HG03575 (cell line): ENCODE measurements around the gene FAM20C.

ENCODE experiments used
- ATAC-seq: cut with Tn5 transposase; IDR thresholded peaks from one replicate; pipeline ENCODE4 v1.9.1; 2021; ENCODE audit not compliant: unreplicated experiment, insufficient number of reproducible peaks, low FRiP score; ENCODE audit errors: extremely low read depth

FAM20C gene

DNA sequence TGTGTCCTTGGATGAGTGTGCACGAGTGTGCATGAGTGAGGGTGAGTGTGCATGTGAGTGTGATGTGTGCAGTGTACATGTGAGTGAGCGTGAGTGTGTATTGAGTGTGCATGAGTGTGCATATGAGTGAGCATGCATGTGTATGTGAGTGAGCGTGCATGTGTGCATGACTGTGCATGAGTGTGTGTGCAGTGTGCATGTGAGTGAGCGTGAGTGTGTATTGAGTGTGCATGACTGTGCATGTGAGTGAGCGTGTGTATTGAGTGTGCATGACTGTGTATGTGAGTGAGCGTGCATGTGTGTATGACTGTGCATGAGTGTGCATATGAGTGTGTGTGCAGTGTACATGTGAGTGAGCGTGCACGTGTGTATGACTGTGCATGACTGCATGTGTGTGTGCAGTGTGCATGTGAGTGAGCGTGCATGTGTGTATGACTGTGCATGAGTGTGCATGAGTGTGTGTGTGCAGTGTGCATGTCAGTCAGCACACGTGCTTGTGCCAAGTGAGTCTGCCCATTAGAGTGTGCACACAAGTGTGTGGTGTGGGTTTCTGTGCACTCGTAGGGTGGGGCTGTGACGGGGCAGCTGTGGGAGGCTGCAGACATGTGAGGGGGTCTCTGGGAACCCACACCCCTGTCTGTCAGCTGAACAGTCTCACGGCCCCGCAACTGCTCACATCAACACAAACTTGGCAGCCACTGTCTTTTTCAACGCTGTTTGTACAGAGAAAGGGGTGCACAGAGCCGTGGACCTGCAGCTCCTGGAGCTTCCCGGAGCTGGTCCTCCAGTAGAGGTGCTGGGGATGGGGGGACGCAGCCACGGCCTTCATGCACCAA is 112.4 kb downstream of the FAM20C start:
- ATAC-seq, result no peak

DNA sequence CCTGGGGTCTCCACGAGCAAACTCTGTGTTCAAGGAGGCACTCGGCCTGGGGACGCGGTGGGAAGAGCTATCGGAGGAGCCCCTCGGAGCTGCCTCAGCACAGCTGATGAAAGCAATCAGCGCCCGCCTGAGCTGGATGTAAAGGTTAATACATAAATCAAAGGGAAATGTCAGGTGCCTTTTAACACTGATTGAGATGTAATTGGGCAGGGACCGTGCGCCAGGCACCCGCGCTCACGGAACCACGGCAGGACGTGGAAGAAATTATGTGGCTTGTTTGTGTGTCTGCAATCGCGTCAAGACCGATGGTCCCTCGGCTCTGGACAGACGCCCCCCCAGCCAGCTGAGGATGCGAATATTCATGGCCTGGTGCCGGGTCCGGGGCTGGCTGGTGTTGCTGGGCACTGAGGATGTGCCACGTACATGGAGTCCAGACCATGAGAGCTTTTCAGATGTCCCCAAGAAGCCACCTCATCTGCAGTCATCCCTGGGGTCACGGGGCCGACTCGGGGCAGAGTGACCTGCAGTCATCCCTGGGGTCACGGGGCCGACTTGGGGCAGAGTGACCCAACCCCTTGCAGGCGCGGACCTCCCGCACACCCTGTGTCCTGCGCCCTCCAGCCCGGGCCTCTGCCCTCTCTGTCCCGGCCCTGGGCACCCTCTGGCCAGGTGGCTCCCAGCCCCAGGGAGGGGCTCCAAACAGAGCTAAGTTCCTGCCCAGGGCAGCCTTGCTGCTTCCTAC is 113.2 kb downstream of the FAM20C start:
- ATAC-seq, result no peak

DNA sequence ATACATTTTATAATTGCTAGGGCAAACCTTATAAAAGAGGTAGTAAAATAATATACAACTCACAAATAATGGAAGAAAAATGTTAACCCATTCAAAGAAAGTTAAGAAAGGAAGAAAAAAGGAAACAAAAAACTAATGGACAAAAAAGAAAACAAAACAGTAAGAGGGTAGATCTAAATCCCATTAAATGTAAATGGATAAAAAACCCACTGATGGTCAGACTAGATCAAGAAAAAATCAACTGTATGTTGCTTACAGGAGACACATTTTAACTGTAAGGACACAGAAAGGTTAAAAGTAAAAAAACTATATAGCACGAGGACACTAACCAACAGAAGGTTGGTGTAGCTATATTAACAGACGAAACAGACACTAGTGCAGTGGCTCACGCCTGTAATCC is 115.6 kb downstream of the FAM20C start:
- ATAC-seq, result no peak

DNA sequence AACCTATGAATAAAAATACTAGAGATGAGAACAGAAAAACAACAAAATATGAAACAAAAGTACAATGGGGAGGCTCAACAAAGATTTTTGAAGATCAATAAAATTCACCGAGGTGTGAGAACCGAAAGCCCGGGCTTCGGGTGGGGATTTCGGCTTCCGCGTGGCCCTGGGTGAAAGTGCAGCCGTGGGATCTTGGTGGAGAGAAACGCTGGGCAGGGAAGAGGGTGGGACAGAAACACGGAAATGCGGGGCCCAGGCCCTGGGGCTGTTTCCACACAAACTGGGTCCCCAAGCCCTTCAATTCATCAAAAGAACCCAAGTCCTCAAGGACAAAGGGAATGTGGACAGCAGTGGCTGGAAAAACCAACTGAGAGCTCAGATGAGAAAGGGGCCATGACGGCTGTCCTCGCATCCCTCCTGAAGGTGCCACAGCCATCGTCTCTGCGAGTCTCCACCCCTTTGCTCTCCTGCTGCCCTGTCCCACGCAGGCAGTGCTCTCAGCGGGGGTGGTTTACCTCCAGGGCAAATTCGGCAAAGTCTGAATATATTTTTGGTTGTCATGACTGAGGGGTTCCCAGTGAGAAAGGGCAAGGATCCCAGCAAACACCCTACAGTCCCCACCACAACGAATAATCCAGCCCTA is 117.3 kb downstream of the FAM20C start:
- ATAC-seq, result no peak
